DMS114 treated with DMSO at 0.1 percent for 48 hours (cell line): Measurements from ENCODE around the gene DGCR2.
"Not testable (repeated sequence)": the region's sequence is repeated elsewhere in the genome, so short reads cannot be mapped to it uniquely, and the experiment has no call there.

Source experiments
- DNase-seq: peaks from one replicate; lab custom pipeline; 2025; ENCODE audit not compliant: unreplicated experiment; lab: John Stamatoyannopoulos, UW

The DGCR2 gene

GRCh38 chr22:19012308-19012986, 109.8 kb downstream of the DGCR2 start:
- no peak for DNase-seq

- not testable (repeated sequence) for DNase-seq
Measured at GRCh38 chr22:19011611-19012010, 110.6 kb downstream of the DGCR2 start.

GRCh38 chr22:19011075-19011474, 111.1 kb downstream of the DGCR2 start:
- no peak for DNase-seq

- DNase-seq = no peak
Measured at GRCh38 chr22:19005905-19006304, 116.3 kb downstream of the DGCR2 start.

GRCh38 chr22:19004471-19004870, 117.7 kb downstream of the DGCR2 start:
- DNase-seq = no peak

- no peak for DNase-seq
Measured at GRCh38 chr22:19003508-19003907, 118.7 kb downstream of the DGCR2 start.

- DNase-seq = no peak
Measured at GRCh38 chr22:19002684-19003038, 119.6 kb downstream of the DGCR2 start.

- DNase-seq = no peak
Measured at GRCh38 chr22:19001204-19001603, 121.0 kb downstream of the DGCR2 start.

- not testable (repeated sequence) for DNase-seq
Measured at GRCh38 chr22:19000106-19000505, 122.1 kb downstream of the DGCR2 start.

GRCh38 chr22:18999416-18999815, 122.8 kb downstream of the DGCR2 start:
- DNase-seq = no peak

GRCh38 chr22:18999008-18999407, 123.2 kb downstream of the DGCR2 start:
- no peak for DNase-seq

GRCh38 chr22:18997925-18998315, 124.3 kb downstream of the DGCR2 start:
- DNase-seq = no peak

GRCh38 chr22:18997306-18997924, 124.8 kb downstream of the DGCR2 start:
- no peak for DNase-seq

- DNase-seq = no peak
Measured at GRCh38 chr22:18996376-18996900, 125.8 kb downstream of the DGCR2 start.

- DNase-seq = no peak
Measured at GRCh38 chr22:18995327-18995711, 126.9 kb downstream of the DGCR2 start.

GRCh38 chr22:18994701-18995326, 127.4 kb downstream of the DGCR2 start:
- no peak for DNase-seq

- no peak for DNase-seq
Measured at GRCh38 chr22:18994056-18994455, 128.2 kb downstream of the DGCR2 start.

GRCh38 chr22:18992543-18993198, 129.5 kb downstream of the DGCR2 start:
- DNase-seq = no peak

GRCh38 chr22:18991821-18992442, 130.3 kb downstream of the DGCR2 start:
- DNase-seq = no peak

- no peak for DNase-seq
Measured at GRCh38 chr22:18991138-18991432, 131.1 kb downstream of the DGCR2 start.

- DNase-seq = no peak
Measured at GRCh38 chr22:18990355-18991137, 131.7 kb downstream of the DGCR2 start.
